Measurements from ENCODE around the gene SEMA4B. TPM values are rescaled to one million over a fixed set of nuclear protein-coding genes. Genes with fewer than 3 reads are reported as not detected.

SEMA4B gene
- total and polyA plus RNA-seq, 11 donors: 13.8 to 105 (median 21.0) TPM

DNA sequence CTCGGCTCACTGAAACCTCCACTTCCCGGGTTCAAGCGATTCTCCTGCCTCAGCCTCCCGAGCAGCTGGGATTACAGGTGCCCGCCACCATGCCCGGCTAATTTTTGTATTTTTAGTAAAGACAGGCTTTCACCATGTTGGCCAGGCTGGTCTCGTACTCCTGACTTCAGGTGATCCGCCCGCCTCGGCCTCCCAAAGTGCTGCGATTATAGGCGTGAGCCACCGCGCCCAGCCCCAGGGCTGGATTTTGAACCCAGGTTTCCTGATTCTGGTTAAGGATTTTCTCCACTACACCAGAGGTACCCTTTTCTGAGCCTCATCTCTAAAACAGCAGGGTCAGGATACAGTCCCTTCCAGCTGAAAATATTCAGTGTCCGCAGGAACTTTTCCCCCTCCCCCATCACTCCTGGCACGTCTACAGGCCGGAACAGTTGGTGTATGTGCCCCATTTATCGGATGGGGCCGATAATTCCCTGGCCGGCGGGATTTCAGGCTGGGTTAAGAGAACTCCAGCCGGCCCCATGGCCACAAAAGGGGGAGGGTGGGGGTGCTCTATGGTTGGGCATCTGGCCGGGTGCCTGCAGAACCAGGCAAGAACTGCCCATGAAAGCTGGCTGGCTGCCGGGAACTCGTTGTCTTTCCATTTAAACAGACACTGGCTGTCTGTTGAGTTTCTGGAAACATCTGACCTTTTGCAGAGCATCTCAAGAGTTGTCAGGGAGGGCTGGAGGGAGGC, 26.8 kb upstream of the SEMA4B start:
- WGBS, 4 donors: 49 to 63% (median 58%) methylated on average over 25 of the region's 25 CpGs
- H3K9me3 ChIP-seq: no peaks in the 10 kb centered on the region
- peaks cover 0 to 20% (median 7%) of the 10 kb centered on the region in 12 donors for H3K4me1 ChIP-seq
- ATAC-seq (peak; percentile 87 to 92 (median 88)), DNase-seq (peak; percentile 88 to 97 (median 90))
- no peaks in the 10 kb centered on the region for H3K36me3 ChIP-seq
- H3K27ac ChIP-seq: peak overlapping the region; percentile 87 to 99 (median 94)
- intact Hi-C loops (cut with DNase I): loop anchor here in 1 of 10 donors (1.0 kb wide), 1 partner anchor 10 kb away; no protein-coding TSS in a partner anchor
- peak overlapping the region in 3 of 12 donors; percentile 7 to 31 (median 23) for H3K4me3 ChIP-seq
- no peaks in the 10 kb centered on the region for H3K27me3 ChIP-seq
- TF ChIP-seq, protein P1, sequence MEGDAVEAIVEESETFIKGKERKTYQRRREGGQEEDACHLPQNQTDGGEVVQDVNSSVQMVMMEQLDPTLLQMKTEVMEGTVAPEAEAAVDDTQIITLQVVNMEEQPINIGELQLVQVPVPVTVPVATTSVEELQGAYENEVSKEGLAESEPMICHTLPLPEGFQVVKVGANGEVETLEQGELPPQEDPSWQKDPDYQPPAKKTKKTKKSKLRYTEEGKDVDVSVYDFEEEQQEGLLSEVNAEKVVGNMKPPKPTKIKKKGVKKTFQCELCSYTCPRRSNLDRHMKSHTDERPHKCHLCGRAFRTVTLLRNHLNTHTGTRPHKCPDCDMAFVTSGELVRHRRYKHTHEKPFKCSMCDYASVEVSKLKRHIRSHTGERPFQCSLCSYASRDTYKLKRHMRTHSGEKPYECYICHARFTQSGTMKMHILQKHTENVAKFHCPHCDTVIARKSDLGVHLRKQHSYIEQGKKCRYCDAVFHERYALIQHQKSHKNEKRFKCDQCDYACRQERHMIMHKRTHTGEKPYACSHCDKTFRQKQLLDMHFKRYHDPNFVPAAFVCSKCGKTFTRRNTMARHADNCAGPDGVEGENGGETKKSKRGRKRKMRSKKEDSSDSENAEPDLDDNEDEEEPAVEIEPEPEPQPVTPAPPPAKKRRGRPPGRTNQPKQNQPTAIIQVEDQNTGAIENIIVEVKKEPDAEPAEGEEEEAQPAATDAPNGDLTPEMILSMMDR (IDR thresholded peaks at IDR 0.05): no peak
- no peak for TF ChIP-seq POLR2A (IDR thresholded peaks at IDR 0.05)

DNA sequence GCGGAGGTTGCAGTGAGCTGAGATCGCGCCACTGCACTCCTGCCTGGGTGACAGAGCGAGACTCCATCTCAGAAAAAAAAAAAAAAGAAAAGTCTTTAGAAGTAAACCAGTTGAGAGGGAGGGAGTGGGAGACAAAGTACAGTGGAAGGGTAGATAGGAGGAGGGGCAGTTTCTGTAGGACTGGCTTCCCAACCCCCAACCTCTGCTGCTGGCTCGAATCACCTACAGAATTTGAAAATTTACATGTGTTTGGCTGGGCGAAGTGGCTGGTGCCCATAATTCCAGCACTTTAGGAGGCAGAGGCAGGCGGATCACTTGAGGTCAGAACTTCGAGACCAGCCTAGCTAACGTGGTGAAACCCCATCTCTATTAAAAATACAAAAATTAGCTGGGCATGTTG, 24.1 kb upstream of the SEMA4B start:
- WGBS, 4 donors: 90 to 94% (median 92%) methylated on average over 9 of the region's 9 CpGs

DNA sequence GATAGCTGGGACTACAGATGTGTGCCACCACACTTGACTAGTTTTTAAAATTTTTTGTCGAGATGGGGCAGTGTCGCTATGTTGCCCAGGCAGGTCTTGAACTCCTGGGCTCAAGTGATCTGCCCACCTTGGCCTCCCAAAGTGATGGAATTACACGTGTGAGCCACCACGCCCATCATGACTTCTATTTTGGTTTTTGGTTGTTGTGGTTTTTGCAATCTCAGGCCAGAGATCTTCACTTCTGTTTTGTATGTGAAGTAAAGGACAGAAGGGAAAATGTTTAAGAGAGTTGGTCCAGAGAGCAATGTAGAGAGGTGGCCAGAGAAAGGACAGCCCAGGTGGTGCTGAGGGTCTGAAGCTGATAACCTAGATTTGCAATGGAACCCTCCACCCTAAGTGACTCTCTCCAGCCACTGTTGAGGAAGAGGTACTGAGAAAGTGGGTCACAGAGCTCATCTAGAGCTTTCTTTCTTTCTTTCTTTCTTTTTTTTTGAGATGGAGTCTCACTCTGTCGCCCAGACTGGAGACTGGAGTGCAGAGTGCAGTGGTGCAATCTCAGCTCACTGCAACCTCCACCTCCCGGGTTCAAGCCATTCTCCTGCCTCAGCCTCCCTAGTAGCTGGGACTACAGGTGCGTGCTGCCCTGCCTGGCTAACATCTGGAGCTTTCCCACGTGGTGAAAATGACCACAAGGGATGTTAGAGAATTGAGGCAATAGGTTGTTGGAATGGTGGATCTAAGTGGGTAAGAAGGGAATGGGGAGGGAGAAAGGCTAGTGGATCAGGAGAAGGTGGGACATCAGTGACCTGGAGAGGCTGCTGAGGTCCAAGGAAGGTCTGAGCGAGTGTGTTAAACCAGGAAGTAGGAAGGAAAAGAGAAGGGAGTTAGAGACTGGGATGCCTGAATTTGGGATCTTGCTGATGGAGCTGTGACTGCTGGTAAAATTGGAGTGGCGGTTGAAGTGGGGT, 22.4 kb upstream of the SEMA4B start:
- WGBS, 4 donors: 73 to 78% (median 75%) methylated on average over 10 of the region's 10 CpGs

More for the DNA sequence above, 24.1 kb upstream of the SEMA4B start:
- Histone ChIP-seq H3K27me3 (no peaks in the 10 kb centered on the region), H3K4me1 (peaks cover 0 to 20% (median 7%) of the 10 kb centered on the region in 12 donors), H3K4me3 (no peak overlapping the region), H3K36me3 (no peaks in the 10 kb centered on the region), H3K9me3 (no peaks in the 10 kb centered on the region), H3K27ac (peak overlapping the region in 2 of 12 donors; percentile 95 to 99)
- ATAC-seq (no peak), DNase-seq (no peak)
- TF ChIP-seq, protein P1 (IDR thresholded peaks at IDR 0.05): no peak
- no peak for TF ChIP-seq POLR2A (IDR thresholded peaks at IDR 0.05)
- intact Hi-C loops (cut with DNase I): no loop called here

More for the DNA sequence above, 22.4 kb upstream of the SEMA4B start:
- Histone ChIP-seq H3K4me3 (no peak overlapping the region), H3K4me1 (peaks cover 0 to 28% (median 9%) of the 10 kb centered on the region in 12 donors), H3K27me3 (no peaks in the 10 kb centered on the region), H3K9me3 (no peaks in the 10 kb centered on the region), H3K27ac (no peak overlapping the region), H3K36me3 (no peaks in the 10 kb centered on the region)
- TF ChIP-seq, protein P1 (IDR thresholded peaks at IDR 0.05): no peak
- no peak for TF ChIP-seq POLR2A (IDR thresholded peaks at IDR 0.05)
- no peak for ATAC-seq
- intact Hi-C loops (cut with DNase I): no loop called here
- DNase-seq: no peak
